Endothelial cell of umbilical vein (primary cell): ENCODE data around the gene BCL10. TPM values are rescaled to one million over a fixed set of nuclear protein-coding genes. Genes with fewer than 3 reads are reported as not detected.

Experiments
- BruUV-seq: library from RNA; stranded (reverse); fragments of 400-500 nt; replicated peaks from 2 replicates; lab custom pipeline; 2021; lab: Mats Ljungman, UMichigan
- CTCF ChIA-PET: fragments of 300-600, 350-600 bp; sonication (Branson Sonifier 250); formaldehyde crosslinking; loops from one replicate; lab custom pipeline; 2021; ENCODE audit warnings: antibody characterized with exemption, inconsistent platforms; lab: Charles Lee
- POLR2A ChIA-PET: fragments of 300-600, 350-600 bp; sonication (Branson Sonifier 250); formaldehyde crosslinking; loops from one replicate; lab custom pipeline; 2021; ENCODE audit warnings: antibody characterized with exemption, inconsistent platforms; lab: Charles Lee
- DNase-seq: peaks from one replicate; pipeline ENCODE4 v3.0.0-alpha.2; 2011; ENCODE audit warnings: low read depth, low spot score
- FAIRE-seq: peaks from 2 replicates; lab custom pipeline; 2011; peaks lifted over from hg19 to GRCh38; lab: Jason Lieb, UNC
- H2AFZ ChIP-seq: 2 replicates; pipeline ENCODE4 v1.6.0; 2012; ENCODE audit warnings: low read depth, low read length, control low read depth, inconsistent platforms
- H3K27ac ChIP-seq: 2 replicates; pipeline ENCODE4 v1.5.1; 2011; ENCODE audit warnings: low read depth, mild to moderate bottlenecking, control low read depth, low read length, moderate library complexity; ENCODE audit not compliant: insufficient read depth
- H3K27me3 ChIP-seq, 2 experiments: 2 replicates each; pipeline versions ENCODE4 v1.6.0 to v1.6.1; 2011; ENCODE audit warnings: low read length in 2 of 2, mixed read lengths in 1 of 2; ENCODE audit not compliant: control insufficient read depth in 2 of 2, insufficient read depth in 2 of 2
- H3K36me3 ChIP-seq, 2 experiments: 2 replicates in 1 of 2; 3 replicates in 1 of 2; pipeline ENCODE4 v1.5.1; 2011; ENCODE audit warnings: low read length in 2 of 2, mild to moderate bottlenecking in 1 of 2, moderate library complexity in 1 of 2; ENCODE audit not compliant: control insufficient read depth in 2 of 2, insufficient read depth in 2 of 2; ENCODE audit errors: extremely low read depth in 1 of 2
- H3K4me1 ChIP-seq: 3 replicates; pipeline ENCODE4 v1.5.1; 2011; ENCODE audit warnings: mild to moderate bottlenecking, low read length; ENCODE audit not compliant: control insufficient read depth, insufficient read depth; ENCODE audit errors: extremely low read depth
- H3K4me2 ChIP-seq: 2 replicates; pipeline ENCODE4 v1.6.1; 2011; ENCODE audit warnings: low read length, control low read depth, mixed read lengths; ENCODE audit not compliant: insufficient read depth
- H3K4me3 ChIP-seq, 3 experiments: fragments of 200-600 bp in 1 of 3; sonication (generic), shearing (Covaris generic) in 1 of 3; replicated peaks in 1 of 3; 2 replicates each; pipeline ENCODE4 v1.5.1; 2011 to 2016; ENCODE audit warnings: control low read depth in 3 of 3, low read length in 3 of 3, mild to moderate bottlenecking in 2 of 3, inconsistent platforms in 1 of 3, low read depth in 1 of 3, moderate library complexity in 1 of 3; ENCODE audit not compliant: insufficient read depth in 1 of 3
- H3K79me2 ChIP-seq: 2 replicates; pipeline ENCODE4 v1.6.0; 2012; ENCODE audit warnings: low read length, inconsistent platforms; ENCODE audit not compliant: control insufficient read depth, insufficient read depth
- H3K9ac ChIP-seq: replicated peaks from 2 replicates; pipeline ENCODE3; 2011; ENCODE audit warnings: low read length, control low read depth; ENCODE audit not compliant: insufficient read depth; ENCODE audit errors: extremely low read depth
- H3K9me1 ChIP-seq: replicated peaks from 3 replicates; pipeline ENCODE4 v1.6.0; 2011; ENCODE audit warnings: mild to moderate bottlenecking, low read length; ENCODE audit not compliant: control insufficient read depth, insufficient read depth; ENCODE audit errors: extremely low read depth
- H3K9me3 ChIP-seq: replicated peaks from 2 replicates; pipeline ENCODE4 v1.5.1; 2012; ENCODE audit warnings: low read length, inconsistent platforms; ENCODE audit not compliant: control insufficient read depth, insufficient read depth
- H4K20me1 ChIP-seq: replicated peaks from 2 replicates; pipeline ENCODE3; 2011; ENCODE audit warnings: mild to moderate bottlenecking, low read length; ENCODE audit not compliant: control insufficient read depth, insufficient read depth; ENCODE audit errors: extremely low read depth
- EZH2 ChIP-seq: IDR thresholded peaks from 2 replicates; pipeline ENCODE4 v1.6.1; 2012; ENCODE audit warnings: borderline replicate concordance, low read depth, mild to moderate bottlenecking, moderate library complexity, low read length, inconsistent platforms; ENCODE audit not compliant: severe bottlenecking
- JUN ChIP-seq: IDR thresholded peaks from 2 replicates; pipeline ENCODE4 v1.6.1; 2011; ENCODE audit warnings: borderline replicate concordance, low read depth; ENCODE audit not compliant: insufficient read length, insufficient read depth
- MYC ChIP-seq: IDR thresholded peaks from one replicate; pipeline ENCODE4 v1.6.1; 2011; ENCODE audit warnings: mild to moderate bottlenecking, low read depth, low read length
- POLR2A ChIP-seq: IDR thresholded peaks from 2 replicates; pipeline ENCODE4 v1.6.1; 2012; ENCODE audit warnings: low read depth, mild to moderate bottlenecking, control low read depth, low read length
- POLR2AphosphoS5 ChIP-seq: IDR thresholded peaks from 2 replicates; pipeline ENCODE4 v1.6.1; 2012; ENCODE audit warnings: low read depth, mild to moderate bottlenecking, control low read depth, low read length, moderate library complexity; ENCODE audit not compliant: insufficient read depth
- dilution Hi-C: fragments of 300-500 bp; cut with MboI; formaldehyde crosslinking; loops from one replicate; pipeline ENCODE4 v1.15.0; 2019; ENCODE audit warnings: low sequenced_read_pairs; ENCODE audit not compliant: extremely low pct_ligation_motif_present
- intact Hi-C: fragments of 100-400 bp; cut with micrococcal nuclease; formaldehyde crosslinking; loops from one replicate; pipeline ENCODE4 v1.10.0; 2022
- polyA plus RNA-seq, 4 experiments: library from polyadenylated mRNA; depleted of rRNA in 3 of 4; stranded (reverse) in 3 of 4; unstranded in 1 of 4; fragments of >200 nt; gene quantifications; 2 replicates each; pipeline versions ENCODE4 v1.2.1 to v1.2.3, GENCODE V29; 2011 to 2012; ENCODE audit warnings: missing spikeins in 1 of 4
- total RNA-seq: library from RNA; stranded (reverse); gene quantifications from 2 replicates; pipeline ENCODE4 v1.2.3, GENCODE V29; 2021
- TF ChIP-seq, protein P1 (sequence below), 2 donors: IDR thresholded peaks; 1 replicate in 1 of 2; 2 replicates in 1 of 2; pipeline ENCODE4 v1.5.1; 2011; ENCODE audit warnings: low read length in 2 of 2, mild to moderate bottlenecking in 2 of 2, moderate library complexity in 2 of 2, control low read depth in 1 of 2, inconsistent platforms in 1 of 2, low read depth in 1 of 2; ENCODE audit not compliant: insufficient read depth in 1 of 2; ENCODE audit errors: extremely low read depth in 1 of 2

BCL10 gene
- total and polyA plus RNA-seq, 2 donors (not counting 3 experiments of a cell fraction or from before 2014, with no cell fraction given), result 16.1 to 78.6 TPM

DNA sequence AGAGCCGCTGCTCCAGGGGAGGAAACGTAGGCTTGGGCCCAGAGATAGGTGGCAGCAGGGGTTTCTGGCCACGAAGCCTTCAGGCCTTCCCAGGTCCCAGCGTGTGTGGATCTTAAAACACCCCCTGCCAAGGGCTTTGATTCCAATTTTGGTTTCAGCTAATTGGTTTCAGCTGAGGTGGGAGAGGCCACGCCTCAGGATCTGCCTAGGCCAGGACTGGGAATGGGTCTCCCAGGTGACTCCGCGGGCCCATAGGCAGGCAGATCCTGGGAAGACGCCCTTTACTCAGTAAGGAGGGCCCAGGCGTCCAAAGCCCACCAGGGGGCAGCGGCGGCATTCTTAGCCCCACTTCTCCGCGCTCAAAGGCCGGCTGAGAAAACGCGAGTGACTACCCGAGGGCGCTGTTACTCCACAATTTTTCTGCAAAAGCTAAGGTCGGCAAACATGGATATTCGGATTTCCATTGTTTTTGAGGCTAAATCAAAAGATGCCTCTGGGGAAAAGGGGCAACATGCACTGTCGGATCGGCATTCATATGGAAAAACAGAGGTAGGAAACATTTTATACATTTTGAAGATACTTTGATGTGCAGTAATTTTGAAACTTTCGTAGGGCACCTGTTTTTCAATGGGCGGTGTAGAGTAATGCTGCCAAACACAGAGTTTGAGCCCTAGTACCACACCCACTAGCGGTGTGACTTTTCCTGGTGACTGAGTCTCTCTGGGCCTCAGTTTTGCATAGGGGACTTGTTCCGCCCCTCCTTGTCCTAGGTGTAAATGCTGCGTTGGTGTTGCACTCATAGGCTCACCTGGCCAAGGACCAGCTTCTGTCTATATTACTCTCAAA lies 31.8 kb upstream of the BCL10 start:
- DNase-seq (peak; percentile 91), FAIRE-seq (peak; percentile 89)
- Histone ChIP-seq H3K4me1 (peaks cover 21% of the 10 kb centered on the region), H3K27ac (peak overlapping the region; percentile 44), H3K4me3 (no peak overlapping the region), H3K4me2 (peak overlapping the region; percentile 13), H3K9ac (peak overlapping the region; percentile 33), H3K9me1 (no peaks in the 10 kb centered on the region), H3K27me3 (no peaks in the 10 kb centered on the region), H4K20me1 (no peaks in the 10 kb centered on the region), H3K79me2 (no peaks in the 10 kb centered on the region), H3K36me3 (no peaks in the 10 kb centered on the region), H2AFZ (peak overlapping the region; percentile 23), H3K9me3 (no peaks in the 10 kb centered on the region)
- BruUV-seq, result TSS peak; percentile 64
- dilution Hi-C loops, result loop anchor here (25.0 kb wide), 1 partner anchor 379 kb away; no protein-coding TSS in a partner anchor
- CTCF ChIA-PET, result interaction anchor here (0.6 to 4.1 kb wide), 59 partner anchors 10 to 710 kb away, joined by 3 to 78 read pairs (median 4); partner anchors contain the start of genes BCL10, CCN1 and DDAH1
- POLR2A ChIA-PET, result interaction anchor here (1.0 to 2.3 kb wide), 7 partner anchors 22 to 273 kb away, joined by 3 to 10 read pairs (median 6); partner anchors contain the start of genes CCN1 and DDAH1
- TF ChIP-seq POLR2AphosphoS5 (peak; percentile 43), MYC (no peak), JUN (no peak), POLR2A (no peak), EZH2 (no peak)
- TF ChIP-seq, protein P1, sequence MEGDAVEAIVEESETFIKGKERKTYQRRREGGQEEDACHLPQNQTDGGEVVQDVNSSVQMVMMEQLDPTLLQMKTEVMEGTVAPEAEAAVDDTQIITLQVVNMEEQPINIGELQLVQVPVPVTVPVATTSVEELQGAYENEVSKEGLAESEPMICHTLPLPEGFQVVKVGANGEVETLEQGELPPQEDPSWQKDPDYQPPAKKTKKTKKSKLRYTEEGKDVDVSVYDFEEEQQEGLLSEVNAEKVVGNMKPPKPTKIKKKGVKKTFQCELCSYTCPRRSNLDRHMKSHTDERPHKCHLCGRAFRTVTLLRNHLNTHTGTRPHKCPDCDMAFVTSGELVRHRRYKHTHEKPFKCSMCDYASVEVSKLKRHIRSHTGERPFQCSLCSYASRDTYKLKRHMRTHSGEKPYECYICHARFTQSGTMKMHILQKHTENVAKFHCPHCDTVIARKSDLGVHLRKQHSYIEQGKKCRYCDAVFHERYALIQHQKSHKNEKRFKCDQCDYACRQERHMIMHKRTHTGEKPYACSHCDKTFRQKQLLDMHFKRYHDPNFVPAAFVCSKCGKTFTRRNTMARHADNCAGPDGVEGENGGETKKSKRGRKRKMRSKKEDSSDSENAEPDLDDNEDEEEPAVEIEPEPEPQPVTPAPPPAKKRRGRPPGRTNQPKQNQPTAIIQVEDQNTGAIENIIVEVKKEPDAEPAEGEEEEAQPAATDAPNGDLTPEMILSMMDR (IDR thresholded peaks at IDR 0.05; ENCODE audit: extremely low read depth in 1 of 2, insufficient read depth in 1 of 2, low read depth in 1 of 2, low read length in 2 of 2), result peak; percentile 99
- intact Hi-C loops, result loop anchor here (1.0 to 10.0 kb wide), 11 partner anchors 21 to 711 kb away; no protein-coding TSS in a partner anchor
